ENCODE results near the gene SMPD1. TPM values are rescaled to one million over a fixed set of nuclear protein-coding genes. Genes with fewer than 3 reads are reported as not detected.

Gene SMPD1
- total RNA-seq, 1 donor from 2014 or later = 17.7 TPM

DNA sequence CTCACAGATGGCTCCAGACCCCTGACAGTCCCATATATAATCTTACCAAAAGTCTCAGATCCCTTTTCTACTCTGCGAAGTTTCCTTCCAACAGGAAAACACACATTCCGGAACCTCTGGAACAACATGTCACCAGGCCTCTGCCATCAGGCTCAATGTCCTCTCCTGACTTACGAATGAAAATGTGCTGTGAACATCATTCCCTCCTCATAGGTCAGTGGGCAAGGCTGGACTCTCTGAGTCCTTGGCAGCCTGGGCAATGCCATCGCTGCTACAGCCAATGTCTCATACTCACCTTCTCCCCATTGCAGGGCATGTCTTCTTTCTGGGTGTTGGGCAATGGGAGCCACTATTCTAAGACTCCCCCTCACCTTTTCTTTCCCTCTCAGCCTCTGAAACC, 52.2 kb downstream of the SMPD1 start:
- no peaks in the 10 kb centered on the region for H3K27me3 Mint-ChIP-seq (ENCODE audit: low read depth)
- H3K36me3 Mint-ChIP-seq (ENCODE audit: low read depth) = no peaks in the 10 kb centered on the region
- no peaks in the 10 kb centered on the region for H3K9me3 Mint-ChIP-seq
- no peak overlapping the region for H3K27ac Mint-ChIP-seq (ENCODE audit: unreplicated experiment)
- DNase-seq (ENCODE audit: low read depth, low spot score) = no peak
- TF ChIP-seq, protein P1, sequence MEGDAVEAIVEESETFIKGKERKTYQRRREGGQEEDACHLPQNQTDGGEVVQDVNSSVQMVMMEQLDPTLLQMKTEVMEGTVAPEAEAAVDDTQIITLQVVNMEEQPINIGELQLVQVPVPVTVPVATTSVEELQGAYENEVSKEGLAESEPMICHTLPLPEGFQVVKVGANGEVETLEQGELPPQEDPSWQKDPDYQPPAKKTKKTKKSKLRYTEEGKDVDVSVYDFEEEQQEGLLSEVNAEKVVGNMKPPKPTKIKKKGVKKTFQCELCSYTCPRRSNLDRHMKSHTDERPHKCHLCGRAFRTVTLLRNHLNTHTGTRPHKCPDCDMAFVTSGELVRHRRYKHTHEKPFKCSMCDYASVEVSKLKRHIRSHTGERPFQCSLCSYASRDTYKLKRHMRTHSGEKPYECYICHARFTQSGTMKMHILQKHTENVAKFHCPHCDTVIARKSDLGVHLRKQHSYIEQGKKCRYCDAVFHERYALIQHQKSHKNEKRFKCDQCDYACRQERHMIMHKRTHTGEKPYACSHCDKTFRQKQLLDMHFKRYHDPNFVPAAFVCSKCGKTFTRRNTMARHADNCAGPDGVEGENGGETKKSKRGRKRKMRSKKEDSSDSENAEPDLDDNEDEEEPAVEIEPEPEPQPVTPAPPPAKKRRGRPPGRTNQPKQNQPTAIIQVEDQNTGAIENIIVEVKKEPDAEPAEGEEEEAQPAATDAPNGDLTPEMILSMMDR (conservative IDR thresholded peaks at IDR 0.05) = no peak
- no peak overlapping the region for H3K4me3 Mint-ChIP-seq
- H3K4me1 Mint-ChIP-seq = no peaks in the 10 kb centered on the region

DNA sequence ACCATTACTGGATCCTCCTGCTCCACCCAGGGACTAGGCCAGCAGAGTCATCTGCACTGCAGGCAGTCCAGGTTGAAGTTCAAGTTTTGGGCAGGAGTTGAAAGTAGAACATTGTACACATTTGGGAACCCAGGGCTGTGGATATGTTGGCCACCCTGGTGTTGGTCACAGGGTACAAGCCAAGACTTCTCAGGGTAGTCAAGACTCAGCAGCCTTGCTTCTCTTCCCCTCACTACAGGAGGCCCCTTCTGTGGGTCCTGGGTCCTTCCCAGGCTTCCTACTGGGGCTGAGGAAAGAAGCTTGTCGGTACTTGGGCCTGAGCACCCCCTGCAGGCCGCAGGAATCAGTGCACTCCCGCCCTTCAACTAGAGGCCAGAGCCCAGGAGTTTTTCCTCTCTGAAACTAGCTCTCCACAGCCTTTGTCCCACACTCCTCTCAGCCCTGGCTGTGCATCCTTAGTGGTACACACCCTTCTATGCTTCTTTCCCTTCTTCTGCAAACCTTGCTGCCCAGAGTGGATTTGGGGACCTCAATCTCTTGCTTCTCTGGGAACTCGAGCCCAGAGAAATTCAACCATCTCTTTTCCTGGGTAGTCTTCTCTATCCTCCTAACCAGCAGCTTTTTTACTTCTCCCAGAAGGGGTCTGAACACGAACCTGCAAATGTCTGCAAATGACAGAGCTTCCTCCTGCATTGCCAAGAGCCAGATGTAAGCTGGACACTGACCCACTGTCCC, 53.2 kb downstream of the SMPD1 start:
- no peaks in the 10 kb centered on the region for H3K27me3 Mint-ChIP-seq (ENCODE audit: low read depth)
- no peaks in the 10 kb centered on the region for H3K36me3 Mint-ChIP-seq (ENCODE audit: low read depth)
- H3K4me1 Mint-ChIP-seq = no peaks in the 10 kb centered on the region
- H3K9me3 Mint-ChIP-seq = no peaks in the 10 kb centered on the region
- no peak overlapping the region for H3K27ac Mint-ChIP-seq (ENCODE audit: unreplicated experiment)
- TF ChIP-seq, protein P1 (conservative IDR thresholded peaks at IDR 0.05) = peak; percentile 76
- peak; percentile 38 for DNase-seq (ENCODE audit: low read depth, low spot score)
- H3K4me3 Mint-ChIP-seq = no peak overlapping the region

Other genes with a start within 250 kb of the SMPD1 start
- gene OR52B2, start 220.1 kb upstream of the SMPD1 start, total RNA-seq = not detected in 2 replicates
- not detected in 2 replicates for gene OR52W1, start 191.2 kb upstream of the SMPD1 start, total RNA-seq
- gene C11orf42, start 184.9 kb upstream of the SMPD1 start, total RNA-seq = not detected in 2 replicates
- 25.3 and 25.5 TPM in 2 replicates for gene FHIP1B, start 155.8 kb upstream of the SMPD1 start, total RNA-seq
- 0.16 TPM in 1 of 2 replicates, not detected in the other for gene CNGA4, start 151.4 kb upstream of the SMPD1 start, total RNA-seq
- 0.51 TPM in 1 of 2 replicates, not detected in the other for gene CCKBR, start 130.6 kb upstream of the SMPD1 start, total RNA-seq
- gene CAVIN3, start 70.0 kb upstream of the SMPD1 start, total RNA-seq = 5.8 and 9.9 TPM in 2 replicates
- 86.9 and 90.0 TPM in 2 replicates for gene APBB1, start 28.6 kb downstream of the SMPD1 start, total RNA-seq
- gene HPX, start 50.5 kb downstream of the SMPD1 start, total RNA-seq = 4.3 and 6.0 TPM in 2 replicates
- gene TRIM3, start 83.5 kb downstream of the SMPD1 start, total RNA-seq = 20.6 and 26.2 TPM in 2 replicates
- gene ARFIP2, start 90.9 kb downstream of the SMPD1 start, total RNA-seq = 52.4 and 57.1 TPM in 2 replicates
- 43.6 and 47.6 TPM in 2 replicates for gene TIMM10B, start 91.0 kb downstream of the SMPD1 start, total RNA-seq
- gene DNHD1, start 106.8 kb downstream of the SMPD1 start, total RNA-seq = 10.2 and 12.6 TPM in 2 replicates
- gene RRP8, start 213.1 kb downstream of the SMPD1 start, total RNA-seq = 22.5 and 23.7 TPM in 2 replicates
- 120 and 121 TPM in 2 replicates for gene ILK, start 213.3 kb downstream of the SMPD1 start, total RNA-seq
- gene TAF10, start 221.7 kb downstream of the SMPD1 start, total RNA-seq = 133 and 143 TPM in 2 replicates
- 41.0 and 44.7 TPM in 2 replicates for gene TPP1, start 228.9 kb downstream of the SMPD1 start, total RNA-seq